ENCODE data around the gene GRAMD4. TPM values are rescaled to one million over a fixed set of nuclear protein-coding genes. Genes with fewer than 3 reads are reported as not detected.

Gene GRAMD4
- total and polyA plus RNA-seq, 12 donors = 15.0 to 241 (median 79.4) TPM

DNA sequence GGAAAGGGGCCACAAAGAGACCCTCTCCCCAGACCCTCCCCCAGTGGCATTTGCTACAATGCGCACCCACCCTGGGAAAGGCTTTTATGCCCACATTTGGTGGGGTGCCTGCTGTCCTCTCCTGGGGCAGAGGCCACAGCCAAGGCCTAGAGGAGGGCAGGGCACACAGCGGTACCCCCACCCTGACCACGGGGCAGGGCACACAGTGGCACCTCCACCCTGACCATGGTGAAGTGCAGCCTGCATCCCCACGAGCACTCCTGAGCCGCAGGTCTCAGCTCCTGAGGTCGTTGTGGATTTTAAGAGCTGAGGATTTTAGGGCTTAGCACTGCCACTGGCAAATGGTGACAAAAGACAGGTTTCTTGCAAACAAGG lies 83.8 kb downstream of the GRAMD4 start:
- no peak for DNase-seq
- TF ChIP-seq, protein P1, sequence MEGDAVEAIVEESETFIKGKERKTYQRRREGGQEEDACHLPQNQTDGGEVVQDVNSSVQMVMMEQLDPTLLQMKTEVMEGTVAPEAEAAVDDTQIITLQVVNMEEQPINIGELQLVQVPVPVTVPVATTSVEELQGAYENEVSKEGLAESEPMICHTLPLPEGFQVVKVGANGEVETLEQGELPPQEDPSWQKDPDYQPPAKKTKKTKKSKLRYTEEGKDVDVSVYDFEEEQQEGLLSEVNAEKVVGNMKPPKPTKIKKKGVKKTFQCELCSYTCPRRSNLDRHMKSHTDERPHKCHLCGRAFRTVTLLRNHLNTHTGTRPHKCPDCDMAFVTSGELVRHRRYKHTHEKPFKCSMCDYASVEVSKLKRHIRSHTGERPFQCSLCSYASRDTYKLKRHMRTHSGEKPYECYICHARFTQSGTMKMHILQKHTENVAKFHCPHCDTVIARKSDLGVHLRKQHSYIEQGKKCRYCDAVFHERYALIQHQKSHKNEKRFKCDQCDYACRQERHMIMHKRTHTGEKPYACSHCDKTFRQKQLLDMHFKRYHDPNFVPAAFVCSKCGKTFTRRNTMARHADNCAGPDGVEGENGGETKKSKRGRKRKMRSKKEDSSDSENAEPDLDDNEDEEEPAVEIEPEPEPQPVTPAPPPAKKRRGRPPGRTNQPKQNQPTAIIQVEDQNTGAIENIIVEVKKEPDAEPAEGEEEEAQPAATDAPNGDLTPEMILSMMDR (IDR thresholded peaks at IDR 0.05) = no peak
- no peak for TF ChIP-seq POLR2A (IDR thresholded peaks at IDR 0.05)
- H3K36me3 ChIP-seq (replicated peaks in 1 of 2) = peaks cover 0 to 76% of the 10 kb centered on the region in 2 donors
- H3K9me3 ChIP-seq (replicated peaks in 1 of 3) = no peaks in the 10 kb centered on the region
- H3K27me3 ChIP-seq = no peaks in the 10 kb centered on the region
- intact Hi-C loops (cut with DNase I) = no loop called here
- WGBS, 4 donors = 89 to 98% (median 95%) methylated on average over 3 to 6 of the region's 6 CpGs
- H3K4me3 ChIP-seq = no peak overlapping the region
- no peak overlapping the region for H3K27ac ChIP-seq
- no peaks in the 10 kb centered on the region for H3K4me1 ChIP-seq (replicated peaks in 1 of 2)

DNA sequence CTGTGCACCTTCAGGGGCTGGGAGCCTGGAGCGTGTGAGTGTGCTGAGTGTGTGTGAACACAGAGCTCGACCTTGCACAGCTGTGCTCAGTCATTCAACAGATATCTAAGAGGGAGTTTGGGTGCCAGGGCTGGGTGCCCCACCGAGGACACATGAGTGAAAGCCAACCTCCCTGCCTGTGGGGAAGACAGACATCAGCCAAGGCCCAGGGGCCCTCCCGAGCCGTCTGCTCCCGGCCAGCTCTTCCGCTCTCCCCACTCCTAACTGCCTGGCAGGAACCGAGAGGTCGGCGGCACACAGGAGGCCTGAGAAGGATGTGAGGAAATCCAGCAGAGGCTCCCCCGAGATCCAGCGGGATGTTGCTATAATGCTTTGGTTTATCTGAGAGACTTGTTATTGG lies 85.9 kb downstream of the GRAMD4 start:
- H3K27me3 ChIP-seq = no peaks in the 10 kb centered on the region
- TF ChIP-seq, protein P1 (IDR thresholded peaks at IDR 0.05) = no peak
- no peak for TF ChIP-seq POLR2A (IDR thresholded peaks at IDR 0.05)
- intact Hi-C loops (cut with DNase I) = no loop called here
- H3K36me3 ChIP-seq (replicated peaks in 1 of 2) = peaks cover 0 to 74% of the 10 kb centered on the region in 2 donors
- H3K4me3 ChIP-seq = no peak overlapping the region
- 92 to 100% (median 97%) methylated on average over 1 to 12 of the region's 12 CpGs for WGBS, 4 donors
- DNase-seq = no peak
- no peaks in the 10 kb centered on the region for H3K4me1 ChIP-seq (replicated peaks in 1 of 2)
- H3K9me3 ChIP-seq (replicated peaks in 1 of 3) = no peaks in the 10 kb centered on the region
- H3K27ac ChIP-seq = no peak overlapping the region

DNA sequence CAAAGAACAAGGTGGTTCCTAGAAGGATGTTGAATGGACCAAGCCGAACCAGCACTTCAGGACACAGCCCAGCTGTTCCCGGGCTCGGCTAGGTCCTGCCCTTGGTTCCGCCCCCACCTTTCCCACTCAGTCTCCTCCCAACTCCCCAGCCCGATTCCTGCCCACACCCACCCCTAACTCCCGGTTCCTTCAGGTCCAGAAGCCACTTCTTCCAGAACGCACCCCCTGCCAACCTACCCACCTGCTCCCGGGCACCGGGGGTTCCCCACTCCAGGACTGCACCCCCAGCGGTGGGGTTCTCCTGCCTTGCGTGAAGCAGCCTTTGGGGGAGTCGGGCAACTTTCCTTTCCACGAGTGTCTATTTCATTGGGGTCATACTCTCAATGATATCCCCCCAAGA lies 87.1 kb downstream of the GRAMD4 start:
- no peaks in the 10 kb centered on the region for H3K27me3 ChIP-seq
- peaks cover 0 to 79% of the 10 kb centered on the region in 2 donors for H3K36me3 ChIP-seq (replicated peaks in 1 of 2)
- no peaks in the 10 kb centered on the region for H3K4me1 ChIP-seq (replicated peaks in 1 of 2)
- H3K9me3 ChIP-seq (replicated peaks in 1 of 3) = no peaks in the 10 kb centered on the region
- 91 to 96% (median 93%) methylated on average over 13 of the region's 13 CpGs for WGBS, 4 donors
- H3K4me3 ChIP-seq = no peak overlapping the region
- DNase-seq = no peak
- H3K27ac ChIP-seq = no peak overlapping the region
- TF ChIP-seq POLR2A (IDR thresholded peaks at IDR 0.05) = no peak
- TF ChIP-seq, protein P1 (IDR thresholded peaks at IDR 0.05) = no peak
- intact Hi-C loops (cut with DNase I) = no loop called here

DNA sequence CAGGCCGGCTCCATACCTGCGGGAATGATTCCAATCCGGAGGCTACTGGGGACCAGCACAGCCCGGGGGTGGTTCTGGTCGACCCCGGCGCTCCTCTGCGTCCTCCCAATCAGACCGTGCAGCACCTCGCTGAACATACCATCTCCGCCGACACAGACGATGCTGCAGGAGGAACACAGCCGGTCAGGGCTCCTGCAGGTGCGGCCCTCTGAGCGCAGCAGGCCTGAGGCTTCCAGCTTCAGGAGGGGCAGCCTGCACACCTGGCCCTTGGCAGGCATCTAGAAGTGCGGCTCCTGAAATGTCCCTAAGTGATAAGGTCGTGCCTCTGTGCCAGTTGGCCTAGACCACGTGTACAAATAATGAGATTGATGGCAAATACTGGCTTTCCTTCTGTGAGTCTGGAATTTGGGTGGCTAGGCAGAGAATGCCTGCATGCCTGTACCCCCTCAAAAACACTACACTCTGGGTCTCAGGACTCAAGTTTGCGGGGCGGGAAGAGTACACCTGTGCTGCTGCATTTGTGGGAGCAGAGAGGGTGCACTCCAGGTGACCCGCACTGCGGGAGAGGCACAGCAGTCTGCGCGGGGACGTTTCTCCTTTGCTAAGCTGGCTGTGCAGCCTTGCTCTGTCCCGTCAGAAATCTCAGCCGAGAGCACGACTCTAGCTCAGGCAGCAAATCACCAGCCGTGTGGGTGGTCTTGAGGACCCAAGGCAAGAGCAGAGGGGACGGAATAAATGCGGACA lies 87.8 kb downstream of the GRAMD4 start:
- Histone ChIP-seq H3K4me1 (replicated peaks in 1 of 2) (no peaks in the 10 kb centered on the region), H3K27ac (no peak overlapping the region), H3K27me3 (no peaks in the 10 kb centered on the region), H3K4me3 (no peak overlapping the region), H3K36me3 (replicated peaks in 1 of 2) (peaks cover 0 to 82% of the 10 kb centered on the region in 2 donors), H3K9me3 (replicated peaks in 1 of 3) (no peaks in the 10 kb centered on the region)
- 87 to 94% (median 92%) methylated on average over 22 to 32 of the region's 32 CpGs for WGBS, 4 donors
- no peak for TF ChIP-seq POLR2A (IDR thresholded peaks at IDR 0.05)
- TF ChIP-seq, protein P1 (IDR thresholded peaks at IDR 0.05) = no peak
- no peak for DNase-seq
- intact Hi-C loops (cut with DNase I) = no loop called here
